ENCODE results near the gene PPP5C.

GRCh38 chr19:46361915-46362314, 15.0 kb downstream of the PPP5C start:
- TF ChIP-seq RAD21 (conservative IDR thresholded peaks at IDR 0.05) (no peak), CTCF (IDR thresholded peaks at IDR 0.05; ENCODE audit: poor library complexity, severe bottlenecking) (no peak), EZH2 (IDR thresholded peaks at IDR 0.05; ENCODE audit: borderline replicate concordance, insufficient read depth, low read length, poor library complexity, severe bottlenecking) (no peak), REST (IDR thresholded peaks at IDR 0.05; ENCODE audit: borderline replicate concordance) (no peak), EP300 (conservative IDR thresholded peaks at IDR 0.05; ENCODE audit: poor library complexity, severe bottlenecking) (no peak), TAF1 (IDR thresholded peaks at IDR 0.05; ENCODE audit: low read depth) (no peak), POLR2AphosphoS5 (IDR thresholded peaks at IDR 0.05) (no peak), SMC3 (conservative IDR thresholded peaks at IDR 0.05; ENCODE audit: poor library complexity) (no peak), MXI1 (conservative IDR thresholded peaks at IDR 0.05; ENCODE audit: poor library complexity, severe bottlenecking) (no peak)
